G401 (cell line): ENCODE results near the gene ZNF789. TPM values are rescaled to one million over a fixed set of nuclear protein-coding genes. Genes with fewer than 3 reads are reported as not detected.
"Not testable (repeated sequence)": the region's sequence is repeated elsewhere in the genome, so short reads cannot be mapped to it uniquely, and the experiment has no call there.

ENCODE experiments used
- DNase-seq: peaks from one replicate; pipeline ENCODE4 v3.0.0-alpha.2; 2015; ENCODE audit warnings: low spot score
- in situ Hi-C: cut with HindIII; loops from 2 replicates; pipeline ENCODE4 v1.10.0; 2016; ENCODE audit warnings: low sequenced_read_pairs, mixed read lengths
- total RNA-seq: library from RNA; depleted of rRNA; stranded (reverse); fragments of >200 nt; shearing (Covaris generic); gene quantifications from 2 replicates; pipeline ENCODE4 v1.2.3, GENCODE V29; 2014; rRNA removed

Gene ZNF789
- total RNA-seq, 1 experiment from 2014 or later, result 7.8 TPM

- peak; percentile 97 for DNase-seq
- in situ Hi-C loops, result no loop called here
These were observed 27.3 kb downstream of the ZNF789 start, which contains the start of gene ZNF394 for GRCh38 chr7:99499721-99500636. TSS of gene ZNF394 (minus strand) at chr7:99500281. CDS start at chr7:99500093, 188 bp downstream.

- in situ Hi-C loops, result no loop called here
- no peak for DNase-seq
These were observed 27.9 kb downstream of the ZNF789 start for GRCh38 chr7:99500637-99501009.

DNA sequence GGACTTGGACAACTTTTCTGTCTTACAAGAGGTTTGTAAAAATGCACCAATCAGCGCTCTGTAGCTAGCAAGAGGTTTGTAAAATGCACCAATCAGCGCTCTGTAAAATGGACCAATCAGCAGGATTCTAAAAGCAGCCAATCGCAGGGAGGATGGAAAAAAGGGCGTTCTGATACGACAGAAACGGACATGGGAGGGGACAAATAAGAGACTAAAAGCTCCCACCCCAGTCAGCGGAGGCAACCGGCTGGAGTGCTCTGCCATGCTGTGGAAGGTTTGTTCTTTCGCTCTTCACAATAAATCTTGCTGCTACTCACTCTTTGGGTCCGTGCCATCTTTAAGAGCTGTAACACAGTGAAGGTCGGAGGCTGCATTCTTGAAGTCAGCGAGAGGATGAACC lies 28.5 kb downstream of the ZNF789 start:
- in situ Hi-C loops, DNase-seq: not testable (repeated sequence)

DNA sequence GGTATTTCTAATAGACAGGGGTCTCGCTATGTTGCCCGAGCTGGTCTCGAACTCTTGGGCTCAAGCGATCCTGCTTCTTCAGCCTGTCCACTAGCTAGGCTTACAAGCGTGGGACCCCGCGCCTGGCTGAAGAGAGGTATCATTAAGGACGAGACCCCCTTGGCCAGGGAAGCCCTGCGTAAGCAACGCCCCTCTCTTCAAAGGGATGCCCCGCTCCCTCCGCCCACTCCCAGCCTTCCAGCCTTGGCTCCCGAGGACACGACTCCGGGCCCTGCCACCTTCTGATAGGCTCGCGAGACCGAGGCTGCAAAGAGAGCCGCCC lies 31.6 kb downstream of the ZNF789 start:
- in situ Hi-C loops, result no loop called here
- DNase-seq, result no peak

GRCh38 chr7:99504603-99505323 lies 32.1 kb downstream of the ZNF789 start, which contains the start of gene ZKSCAN5:
TSS of gene ZKSCAN5 (plus strand) at chr7:99504662. CDS start at chr7:99506045, 1,383 bp downstream.
- in situ Hi-C loops, result no loop called here
- peak; percentile 97 for DNase-seq

DNA sequence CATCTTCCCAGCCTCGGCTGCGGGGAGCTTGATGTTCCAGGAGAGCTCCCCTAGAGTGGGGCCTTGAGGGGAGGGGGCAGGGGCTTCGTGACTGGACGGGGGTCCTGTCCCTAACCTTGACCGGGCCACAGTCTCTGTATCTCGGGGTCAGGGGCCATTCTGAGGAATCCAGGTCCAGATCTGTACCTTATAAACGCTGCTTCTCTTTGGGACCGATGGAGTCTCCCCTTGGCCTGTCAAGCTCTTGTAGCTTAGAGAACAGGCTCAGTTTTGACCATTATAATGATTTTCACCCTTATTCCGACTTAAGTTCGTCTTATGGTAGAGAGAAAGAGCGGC lies 32.6 kb downstream of the ZNF789 start:
- in situ Hi-C loops, result no loop called here
- no peak for DNase-seq

DNA sequence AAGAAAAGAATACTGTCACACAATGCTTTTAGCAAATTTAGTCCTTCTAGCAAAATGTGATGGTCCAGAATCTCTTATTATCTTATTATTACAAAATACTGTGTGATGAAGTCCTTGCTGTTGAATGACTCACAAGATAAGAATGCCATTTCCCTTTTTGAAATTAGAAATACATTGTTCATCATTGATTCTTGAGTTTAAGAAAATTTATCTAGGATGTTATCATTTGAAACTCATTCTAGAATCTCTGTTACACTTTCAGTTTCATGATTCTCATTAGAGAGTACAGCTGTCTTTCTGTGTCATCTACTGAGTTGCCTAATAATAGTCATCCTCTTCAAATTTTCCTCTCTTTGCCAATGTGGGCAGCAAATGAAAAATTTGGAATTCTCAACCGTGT lies 41.4 kb downstream of the ZNF789 start:
- in situ Hi-C loops, result no loop called here
- DNase-seq, result no peak

GRCh38 chr7:99521399-99521798 lies 48.7 kb downstream of the ZNF789 start:
- in situ Hi-C loops, result no loop called here
- DNase-seq, result no peak

GRCh38 chr7:99525713-99526440 lies 53.2 kb downstream of the ZNF789 start:
- DNase-seq, result no peak
- in situ Hi-C loops, result no loop called here

GRCh38 chr7:99531354-99531765 lies 58.7 kb downstream of the ZNF789 start:
- in situ Hi-C loops, result no loop called here
- no peak for DNase-seq

DNA sequence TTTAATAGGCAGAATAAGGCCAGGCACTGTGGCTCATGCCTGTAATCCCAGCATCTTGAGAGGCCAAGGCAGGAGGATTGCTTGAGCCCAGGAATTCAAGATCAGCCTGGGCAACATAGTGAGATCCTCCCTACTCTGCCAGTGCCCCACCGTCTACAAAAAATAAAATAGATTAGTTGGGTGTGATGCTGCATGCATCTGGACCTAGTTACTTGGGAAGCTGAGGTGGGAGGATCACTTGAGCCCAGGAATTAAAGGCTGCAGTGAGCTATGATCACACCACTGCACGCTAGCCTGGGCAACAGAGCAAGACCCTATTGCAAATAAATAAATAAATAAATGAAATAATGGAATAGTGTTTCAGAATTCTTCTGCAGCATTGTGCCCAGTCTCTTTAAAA lies 63.0 kb downstream of the ZNF789 start:
- DNase-seq, result no peak
- in situ Hi-C loops, result no loop called here

Other genes starting within 250 kb of the ZNF789 start
- gene MYH16, start 200.1 kb upstream of the ZNF789 start, total RNA-seq, result not detected in 2 replicates
- 111 and 121 TPM in 2 replicates for gene ARPC1A, start 147.0 kb upstream of the ZNF789 start, total RNA-seq
- 281 and 284 TPM in 2 replicates for gene ARPC1B, start 98.2 kb upstream of the ZNF789 start, total RNA-seq
- gene PDAP1, start 64.3 kb upstream of the ZNF789 start, total RNA-seq, result 169 and 215 TPM in 2 replicates
- 91.6 and 96.3 TPM in 2 replicates for gene BUD31, start 63.9 kb upstream of the ZNF789 start, total RNA-seq
- gene PTCD1, start 34.1 kb upstream of the ZNF789 start, total RNA-seq, result 10.9 and 28.1 TPM in 2 replicates
- 57.0 and 59.3 TPM in 2 replicates for gene CPSF4, start 33.9 kb upstream of the ZNF789 start, total RNA-seq
- 1,769 and 1,935 TPM in 2 replicates for gene ATP5MF, start 6.7 kb upstream of the ZNF789 start, total RNA-seq
- 20.7 and 21.5 TPM in 2 replicates for gene ZNF394, start 27.4 kb downstream of the ZNF789 start, total RNA-seq
- gene ZKSCAN5, start 31.8 kb downstream of the ZNF789 start, total RNA-seq, result 18.6 and 23.1 TPM in 2 replicates
- gene FAM200A, start 79.2 kb downstream of the ZNF789 start, total RNA-seq, result 2.6 and 5.0 TPM in 2 replicates
- 40.9 and 48.6 TPM in 2 replicates for gene ZNF655, start 85.8 kb downstream of the ZNF789 start, total RNA-seq
- gene TMEM225B, start 125.4 kb downstream of the ZNF789 start, total RNA-seq, result 0.12 TPM in 1 of 2 replicates, not detected in the other
- 7.6 and 10.6 TPM in 2 replicates for gene ZSCAN25, start 144.1 kb downstream of the ZNF789 start, total RNA-seq
- gene CYP3A5, start 207.1 kb downstream of the ZNF789 start, total RNA-seq, result not detected in 2 replicates